Testis (tissue), 3 donors: ENCODE results near the gene SIGLEC11. TPM values are rescaled to one million over a fixed set of nuclear protein-coding genes. Genes with fewer than 3 reads are reported as not detected.
A peak's percentile ranks its signal among the peaks of the same experiment; 100 is the strongest.

Source experiments
- DNase-seq: peaks from one replicate; pipeline ENCODE4 v3.0.0-alpha.2; 2019
- H3K27ac ChIP-seq, 2 donors: fragments of 200-600 bp; sonication (generic); one replicate each; pipeline ENCODE4 v1.5.1; 2019
- H3K27me3 ChIP-seq: fragments of 200-600 bp; sonication (generic); one replicate; pipeline ENCODE4 v1.5.1; 2019
- H3K36me3 ChIP-seq: fragments of 200-600 bp; sonication (generic); one replicate; pipeline ENCODE4 v1.5.1; 2017; ENCODE audit warnings: low read depth; ENCODE audit errors: missing control alignments
- H3K4me1 ChIP-seq: fragments of 200-600 bp; sonication (generic); one replicate; pipeline ENCODE4 v1.5.1; 2019
- H3K4me3 ChIP-seq, 2 donors: fragments of 200-600 bp; sonication (generic); one replicate each; pipeline ENCODE4 v1.5.1; 2017 to 2019
- H3K9me3 ChIP-seq: fragments of 200-600 bp; sonication (generic); one replicate; pipeline ENCODE4 v1.5.1; 2017
- POLR2A ChIP-seq: fragments of 450-650 bp; IDR thresholded peaks from one replicate; pipeline ENCODE4 v1.6.1; 2017; ENCODE audit warnings: antibody characterized with exemption, mild to moderate bottlenecking, moderate library complexity
- WGBS, 2 donors: methylation state at CpG; one replicate each; pipeline ENCODE4 v1.1.5; 2018; 5-methylcytosine and 5-hydroxymethylcytosine counted together
- intact Hi-C: fragments of 100-400 bp; cut with DNase I; formaldehyde crosslinking; loops from one replicate; pipeline ENCODE4 v1.15.1; 2023; ENCODE audit warnings: low total_unique reads
- polyA plus RNA-seq: library from polyadenylated mRNA; stranded (reverse); fragments of 350-450 nt; fragmentation: Illumina TruSeq; extraction: RNeasy Lipid Tissue Mini Kit (QIAGEN cat#74804); gene quantifications from one replicate; pipeline ENCODE4 v1.2.3, GENCODE V29; 2014; ENCODE audit warnings: low read depth, low replicate concordance; ENCODE audit not compliant: insufficient read depth
- total RNA-seq, 2 donors: library from RNA; depleted of rRNA; stranded (reverse); fragments of >200 nt; gene quantifications; one replicate each; pipeline ENCODE4 v1.2.3, GENCODE V29; 2016
- TF ChIP-seq, protein P1 (sequence below), 3 experiments: fragments of 450-650 bp in 2 of 3; fragments of 200-600 bp in 1 of 3; sonication (generic) in 1 of 3; IDR thresholded peaks; one replicate each; pipeline ENCODE4 v1.5.1; 2016 to 2019; ENCODE audit warnings: antibody characterized with exemption in 3 of 3, mild to moderate bottlenecking in 2 of 3, moderate library complexity in 1 of 3

The SIGLEC11 gene
- total and polyA plus RNA-seq, 3 donors from 2014 or later, result 5.8 to 8.5 (median 6.0) TPM

- DNase-seq, result no peak
- H3K36me3 ChIP-seq, result no peaks in the 10 kb centered on the region
- no peak overlapping the region for H3K4me3 ChIP-seq
- H3K9me3 ChIP-seq, result no peaks in the 10 kb centered on the region
- no peak for TF ChIP-seq POLR2A
- TF ChIP-seq, protein P1, sequence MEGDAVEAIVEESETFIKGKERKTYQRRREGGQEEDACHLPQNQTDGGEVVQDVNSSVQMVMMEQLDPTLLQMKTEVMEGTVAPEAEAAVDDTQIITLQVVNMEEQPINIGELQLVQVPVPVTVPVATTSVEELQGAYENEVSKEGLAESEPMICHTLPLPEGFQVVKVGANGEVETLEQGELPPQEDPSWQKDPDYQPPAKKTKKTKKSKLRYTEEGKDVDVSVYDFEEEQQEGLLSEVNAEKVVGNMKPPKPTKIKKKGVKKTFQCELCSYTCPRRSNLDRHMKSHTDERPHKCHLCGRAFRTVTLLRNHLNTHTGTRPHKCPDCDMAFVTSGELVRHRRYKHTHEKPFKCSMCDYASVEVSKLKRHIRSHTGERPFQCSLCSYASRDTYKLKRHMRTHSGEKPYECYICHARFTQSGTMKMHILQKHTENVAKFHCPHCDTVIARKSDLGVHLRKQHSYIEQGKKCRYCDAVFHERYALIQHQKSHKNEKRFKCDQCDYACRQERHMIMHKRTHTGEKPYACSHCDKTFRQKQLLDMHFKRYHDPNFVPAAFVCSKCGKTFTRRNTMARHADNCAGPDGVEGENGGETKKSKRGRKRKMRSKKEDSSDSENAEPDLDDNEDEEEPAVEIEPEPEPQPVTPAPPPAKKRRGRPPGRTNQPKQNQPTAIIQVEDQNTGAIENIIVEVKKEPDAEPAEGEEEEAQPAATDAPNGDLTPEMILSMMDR (IDR thresholded peaks at IDR 0.05), result no peak
- 90 to 95% methylated on average over 9 of the region's 9 CpGs for WGBS, 2 donors
- H3K4me1 ChIP-seq, result no peaks in the 10 kb centered on the region
- H3K27ac ChIP-seq, result no peak overlapping the region
- H3K27me3 ChIP-seq, result no peaks in the 10 kb centered on the region
- intact Hi-C loops, result no loop called here
Measured at GRCh38 chr19:49988433-49988832, 27.5 kb upstream of the SIGLEC11 start.

DNA sequence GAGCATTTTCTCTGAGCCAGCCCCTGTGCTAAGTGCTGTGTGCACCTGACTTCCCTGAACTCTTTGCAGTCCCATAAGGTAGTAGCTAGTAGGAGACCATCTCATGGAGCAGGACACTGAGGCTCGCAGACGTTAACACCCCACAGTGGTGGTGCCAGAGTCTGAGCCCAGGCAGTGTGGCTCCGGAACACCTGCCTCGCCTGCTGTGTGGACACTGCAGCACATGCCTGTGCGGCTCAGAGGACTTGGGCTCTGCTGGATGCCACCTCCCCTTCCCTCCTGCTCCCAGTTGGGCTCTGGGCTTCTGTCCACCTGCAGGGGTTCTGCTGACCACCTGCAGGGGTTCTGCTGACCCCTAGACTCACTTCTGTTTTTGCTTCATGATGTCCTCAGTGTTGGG is 27.0 kb upstream of the SIGLEC11 start:
- Histone ChIP-seq H3K27me3 (no peaks in the 10 kb centered on the region), H3K9me3 (no peaks in the 10 kb centered on the region), H3K4me1 (no peaks in the 10 kb centered on the region), H3K27ac (no peak overlapping the region), H3K4me3 (no peak overlapping the region), H3K36me3 (no peaks in the 10 kb centered on the region)
- intact Hi-C loops, result no loop called here
- TF ChIP-seq POLR2A, result no peak
- TF ChIP-seq, protein P1 (IDR thresholded peaks at IDR 0.05), result no peak
- WGBS, 2 donors, result 92% methylated on average over 5 of the region's 5 CpGs; no CpG with 5 or more reads in 1 of the 2 donors
- no peak for DNase-seq

- H3K4me3 ChIP-seq, result no peak overlapping the region
- 20 to 39% methylated on average over 7 to 9 of the region's 9 CpGs for WGBS, 2 donors
- no peak for TF ChIP-seq POLR2A
- TF ChIP-seq, protein P1 (IDR thresholded peaks at IDR 0.05), result peak in 1 of 3 experiments; percentile 41
- no peaks in the 10 kb centered on the region for H3K36me3 ChIP-seq
- no peaks in the 10 kb centered on the region for H3K9me3 ChIP-seq
- DNase-seq, result peak; percentile 96
- intact Hi-C loops, result no loop called here
- no peak overlapping the region for H3K27ac ChIP-seq
- no peaks in the 10 kb centered on the region for H3K4me1 ChIP-seq
- no peaks in the 10 kb centered on the region for H3K27me3 ChIP-seq
Measured at GRCh38 chr19:49987159-49987698, 26.3 kb upstream of the SIGLEC11 start.

DNA sequence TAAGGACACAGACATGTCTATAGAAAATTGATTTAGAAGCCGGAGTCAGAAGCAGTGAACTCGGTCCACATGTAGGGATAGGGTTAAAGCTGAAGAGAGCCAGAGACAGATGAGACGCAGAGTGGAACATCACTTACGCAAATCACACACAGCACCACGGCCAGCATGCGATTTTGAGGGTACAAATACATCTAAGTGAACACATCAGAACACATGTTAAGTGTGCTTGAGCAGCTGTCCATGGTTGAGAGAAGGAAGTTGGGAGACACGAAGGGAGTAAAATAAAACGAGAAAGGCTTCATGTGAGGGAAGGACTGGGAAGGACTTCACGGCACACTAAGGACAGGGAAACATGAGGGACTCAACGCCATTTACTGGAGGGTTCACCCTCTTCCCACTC is 25.4 kb upstream of the SIGLEC11 start:
- Histone ChIP-seq H3K27me3 (no peaks in the 10 kb centered on the region), H3K4me1 (no peaks in the 10 kb centered on the region), H3K27ac (no peak overlapping the region), H3K9me3 (no peaks in the 10 kb centered on the region), H3K36me3 (no peaks in the 10 kb centered on the region), H3K4me3 (no peak overlapping the region)
- WGBS, 2 donors, result 91 to 92% methylated on average over 10 of the region's 10 CpGs
- TF ChIP-seq, protein P1 (IDR thresholded peaks at IDR 0.05), result no peak
- no peak for TF ChIP-seq POLR2A
- intact Hi-C loops, result no loop called here
- no peak for DNase-seq

DNA sequence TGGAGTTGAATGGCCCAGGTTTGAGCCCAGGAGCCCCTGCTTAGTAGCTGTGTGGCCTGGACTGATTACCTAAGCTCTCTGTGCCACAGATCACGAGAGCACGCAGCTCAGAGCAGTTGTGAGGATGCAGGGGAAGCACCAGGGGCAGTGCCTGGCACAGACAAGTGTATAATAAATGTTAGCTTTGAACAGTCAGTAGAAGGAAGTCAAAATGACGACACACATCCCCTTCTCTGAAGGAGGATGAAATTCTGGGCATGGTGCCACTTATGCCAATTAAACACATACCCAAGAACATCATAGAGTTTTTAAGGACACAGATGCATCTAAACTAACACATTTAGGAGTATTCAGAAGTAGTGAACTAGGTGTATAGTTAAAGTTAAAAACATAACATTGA is 24.9 kb upstream of the SIGLEC11 start:
- no peak for DNase-seq
- TF ChIP-seq, protein P1 (IDR thresholded peaks at IDR 0.05), result no peak
- H3K4me1 ChIP-seq, result no peaks in the 10 kb centered on the region
- no peak overlapping the region for H3K27ac ChIP-seq
- H3K9me3 ChIP-seq, result no peaks in the 10 kb centered on the region
- no peak overlapping the region for H3K4me3 ChIP-seq
- intact Hi-C loops, result no loop called here
- WGBS, 2 donors, result 82 to 96% methylated on average over 2 to 3 of the region's 3 CpGs
- no peaks in the 10 kb centered on the region for H3K27me3 ChIP-seq
- no peaks in the 10 kb centered on the region for H3K36me3 ChIP-seq
